Middle frontal gyrus (tissue), 1 donor: ENCODE data around the gene IGFL2.
"Not testable (repeated sequence)": the region's sequence is repeated elsewhere in the genome, so short reads cannot be mapped to it uniquely, and the experiment has no call there.

Experiments used
- DNase-seq: peaks from one replicate; pipeline ENCODE4 v3.0.0-alpha.2; 2015; ENCODE audit warnings: low spot score; ENCODE audit errors: extremely low spot score

The IGFL2 gene

GRCh38 chr19:46147791-46148288 lies at the start of gene IGFL2:
TSS of gene IGFL2 (plus strand) at chr19:46148238. CDS start at chr19:46148279, 41 bp downstream.
- no peak for DNase-seq

GRCh38 chr19:46100344-46100743 lies 47.7 kb upstream of the IGFL2 start:
- no peak for DNase-seq

GRCh38 chr19:46101293-46101692 lies 46.7 kb upstream of the IGFL2 start:
- DNase-seq: no peak

- not testable (repeated sequence) for DNase-seq
Measured at GRCh38 chr19:46102333-46102732, 45.7 kb upstream of the IGFL2 start.

- DNase-seq: no peak
Measured at GRCh38 chr19:46107371-46107770, 40.7 kb upstream of the IGFL2 start.

GRCh38 chr19:46109876-46110275 lies 38.2 kb upstream of the IGFL2 start:
- DNase-seq: no peak

DNA sequence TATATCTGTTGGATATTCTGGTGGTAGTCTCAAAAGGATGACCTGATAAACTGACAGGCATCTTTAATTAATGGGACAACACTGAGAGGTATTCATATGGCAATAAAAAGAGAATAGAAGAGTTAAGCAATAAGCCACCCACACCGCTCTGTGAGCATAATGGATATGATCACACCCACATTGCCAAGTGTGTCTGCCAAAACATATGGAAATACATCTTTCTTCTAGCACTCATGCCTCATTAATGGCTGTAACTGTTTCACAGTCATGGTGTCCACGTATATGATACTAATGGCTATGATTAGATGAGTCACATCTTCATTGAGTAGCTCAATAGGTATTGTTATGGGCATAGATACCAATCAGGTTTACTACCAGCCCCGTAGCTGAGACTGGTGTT lies 36.7 kb upstream of the IGFL2 start:
- DNase-seq: no peak

DNA sequence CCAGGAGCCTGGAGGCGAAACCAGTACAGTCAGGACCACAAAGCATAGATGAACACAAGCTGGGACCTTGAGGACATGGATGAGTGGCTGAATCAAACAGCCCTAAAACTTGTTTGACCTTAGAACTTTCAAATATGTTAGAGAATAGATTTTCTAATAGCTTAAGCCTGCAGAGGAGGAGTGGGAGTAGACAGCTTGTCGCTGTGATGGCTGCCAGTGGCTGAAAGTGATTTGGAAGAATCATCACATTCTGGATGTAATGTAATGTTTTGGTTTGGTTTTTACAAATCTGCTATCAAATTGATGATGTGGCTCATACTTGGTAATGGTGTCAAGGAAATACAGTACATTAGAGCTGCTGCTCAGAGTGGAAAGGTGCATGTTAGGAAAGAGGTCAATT lies 35.5 kb upstream of the IGFL2 start:
- DNase-seq: no peak

DNA sequence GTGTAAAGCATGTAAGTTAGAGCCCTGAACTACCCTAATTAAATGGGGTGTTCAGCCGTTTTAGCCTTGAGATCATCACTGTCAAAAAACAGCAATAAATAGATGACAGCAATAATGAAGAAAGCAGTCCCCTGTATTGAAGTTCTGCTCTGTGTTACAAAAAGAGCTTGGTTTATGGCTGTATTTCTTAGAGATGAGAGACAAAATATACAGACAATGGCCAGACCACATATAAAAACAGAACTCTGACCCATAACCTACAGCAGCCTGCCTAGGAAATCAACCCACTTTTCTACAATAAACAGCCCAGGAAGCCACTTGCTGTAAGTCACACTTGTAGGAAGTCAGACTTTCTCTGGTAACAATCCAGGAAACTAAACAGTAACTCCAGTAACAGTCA lies 34.3 kb upstream of the IGFL2 start:
- DNase-seq: no peak

DNA sequence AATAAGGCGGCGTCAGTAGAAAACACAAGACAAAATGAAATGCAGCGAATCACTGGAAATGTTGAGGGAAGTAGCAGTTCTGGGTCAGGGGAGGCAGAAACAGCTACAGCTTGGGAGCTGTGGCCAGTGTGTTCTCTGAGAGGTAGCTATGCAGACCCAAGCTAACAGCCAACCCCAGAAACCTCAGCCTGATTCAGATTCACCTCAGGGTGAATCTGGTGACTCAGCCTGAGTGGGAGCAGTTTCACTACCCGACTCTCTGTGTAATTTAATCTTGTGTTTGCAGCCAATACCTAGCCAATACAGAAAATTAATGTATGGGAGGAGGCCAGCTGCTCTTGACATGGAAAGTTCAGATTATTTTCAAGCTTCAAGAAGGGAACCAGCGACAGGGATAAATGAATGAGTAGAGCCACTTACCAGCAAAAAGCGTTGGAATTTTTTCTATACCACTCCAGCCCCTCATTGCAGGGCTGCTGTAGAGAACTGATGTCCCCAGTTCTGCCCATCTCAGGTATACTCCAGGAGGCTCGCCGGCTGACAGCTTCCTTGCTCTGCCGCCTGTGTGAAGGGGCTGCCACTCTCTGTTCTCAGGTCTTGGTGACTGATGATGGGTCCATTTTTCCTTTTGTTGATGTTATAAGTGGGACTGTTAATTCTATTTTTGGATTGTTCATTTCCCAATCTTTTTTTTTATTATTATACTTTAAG lies 32.5 kb upstream of the IGFL2 start:
- DNase-seq: no peak

- no peak for DNase-seq
Measured at GRCh38 chr19:46116121-46116520, 31.9 kb upstream of the IGFL2 start.

- no peak for DNase-seq
Measured at GRCh38 chr19:46118136-46118535, 29.9 kb upstream of the IGFL2 start.

DNA sequence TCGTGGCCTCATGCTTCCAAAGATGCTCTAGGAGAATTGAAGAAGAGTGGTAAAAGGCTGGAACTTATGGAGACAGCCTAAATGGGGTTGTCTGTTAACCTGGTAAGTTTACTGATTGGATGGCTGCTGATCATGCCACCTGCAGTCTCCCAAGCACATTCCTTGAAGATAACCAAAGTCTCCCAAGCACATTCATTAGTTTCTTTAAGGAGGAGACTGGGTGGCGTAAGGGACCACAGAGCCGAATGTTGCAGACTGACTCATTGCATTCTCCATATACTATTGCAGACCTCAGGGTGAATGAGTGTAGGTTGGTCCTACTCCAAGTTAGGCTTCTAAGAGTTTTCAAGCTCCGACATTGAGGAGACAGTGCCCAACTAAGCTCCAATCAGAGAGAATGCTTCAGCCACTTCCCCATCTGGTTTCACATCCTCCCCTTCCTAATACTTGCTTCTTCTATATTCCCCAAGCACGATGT lies 23.4 kb upstream of the IGFL2 start, which contains the start of gene IGFL3:
Gene IGFL3, minus strand, starts transcription at position 51 of the 478 bp plus-strand sequence. Its CDS starts 39 bp downstream, at position 12.
- no peak for DNase-seq

GRCh38 chr19:46125447-46125846 lies 22.6 kb upstream of the IGFL2 start:
- DNase-seq: no peak

DNA sequence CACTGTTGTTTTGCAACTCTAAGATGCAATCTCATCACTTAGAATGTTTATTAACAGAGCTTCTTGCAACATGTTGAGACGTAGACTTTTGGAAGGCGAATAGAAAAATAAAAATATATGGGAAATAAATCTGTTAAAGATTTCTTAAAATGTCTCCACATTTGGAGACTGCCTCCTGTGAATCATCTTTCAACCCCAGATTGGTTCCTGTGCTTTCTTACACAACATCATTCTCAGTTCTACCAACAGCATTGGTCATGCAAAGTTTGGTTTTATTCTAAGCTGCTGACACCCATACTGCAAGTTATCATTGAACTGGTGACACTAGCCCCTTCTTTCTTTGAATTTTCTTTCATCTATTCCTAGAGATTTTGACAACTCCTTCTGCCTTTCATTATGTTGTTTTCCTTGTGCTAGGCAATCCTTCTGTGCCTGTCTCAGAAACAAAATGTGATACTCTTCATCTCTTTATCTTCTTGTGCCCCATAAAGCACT lies 21.9 kb upstream of the IGFL2 start:
- no peak for DNase-seq

DNA sequence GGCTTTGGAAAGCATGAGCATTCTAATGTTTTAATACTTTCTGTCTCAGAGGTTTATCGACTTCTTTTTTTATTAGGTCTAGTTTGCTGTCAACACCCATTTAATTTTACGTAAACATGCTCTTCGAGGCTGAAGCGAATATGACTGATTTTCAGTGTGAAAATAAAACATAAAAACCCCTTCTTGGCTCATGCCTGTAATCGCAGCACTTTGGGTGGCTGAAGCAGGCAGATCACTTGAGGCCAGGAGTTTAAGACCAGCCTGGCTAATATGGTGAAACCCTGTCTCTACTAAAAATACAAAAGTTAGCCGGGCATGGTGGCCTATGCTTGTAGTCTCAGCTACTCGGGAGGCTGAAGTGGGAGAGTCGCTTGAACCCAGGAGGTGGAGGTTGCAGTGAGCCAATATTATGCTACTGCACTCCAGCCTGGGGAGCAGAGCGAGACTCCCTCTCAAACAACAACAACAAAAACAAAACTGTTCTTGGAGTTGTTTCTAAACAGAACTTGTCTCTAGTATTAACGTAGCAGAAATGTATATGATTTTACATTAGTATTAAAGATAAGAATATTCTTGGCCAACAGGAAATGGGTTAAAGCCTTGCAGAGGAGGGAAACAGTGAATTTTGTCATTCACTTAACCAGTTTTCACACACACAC lies 16.4 kb upstream of the IGFL2 start:
- DNase-seq: no peak

DNA sequence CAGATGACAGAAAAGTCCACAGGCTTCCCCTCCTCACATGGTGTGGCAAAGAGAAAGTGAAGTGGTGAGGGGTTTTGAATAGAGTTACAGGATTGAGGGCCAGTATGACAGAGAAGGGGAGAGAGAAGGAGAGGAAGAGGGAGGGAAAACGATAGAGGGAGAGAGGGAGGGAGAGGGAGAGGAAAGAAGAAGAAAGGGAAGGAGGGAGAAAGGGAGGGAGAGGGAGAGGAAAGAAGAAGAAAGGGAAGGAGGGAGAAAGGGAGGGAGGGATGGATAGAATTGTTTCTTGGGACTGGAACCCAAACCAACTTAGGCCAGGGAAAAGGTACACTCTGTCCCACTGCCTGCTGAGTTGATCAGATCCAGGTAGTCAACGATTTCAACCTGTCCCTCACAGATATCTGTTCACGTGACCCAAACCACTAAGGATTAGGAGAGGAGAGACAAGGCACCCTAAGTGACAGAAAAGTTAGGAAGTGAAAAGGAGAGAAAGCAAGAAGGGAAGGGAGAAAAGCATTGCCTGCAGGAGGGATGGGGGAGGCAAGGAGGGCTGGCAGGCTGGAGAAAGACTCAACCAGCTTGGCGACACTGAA lies 15.4 kb upstream of the IGFL2 start:
- no peak for DNase-seq

DNA sequence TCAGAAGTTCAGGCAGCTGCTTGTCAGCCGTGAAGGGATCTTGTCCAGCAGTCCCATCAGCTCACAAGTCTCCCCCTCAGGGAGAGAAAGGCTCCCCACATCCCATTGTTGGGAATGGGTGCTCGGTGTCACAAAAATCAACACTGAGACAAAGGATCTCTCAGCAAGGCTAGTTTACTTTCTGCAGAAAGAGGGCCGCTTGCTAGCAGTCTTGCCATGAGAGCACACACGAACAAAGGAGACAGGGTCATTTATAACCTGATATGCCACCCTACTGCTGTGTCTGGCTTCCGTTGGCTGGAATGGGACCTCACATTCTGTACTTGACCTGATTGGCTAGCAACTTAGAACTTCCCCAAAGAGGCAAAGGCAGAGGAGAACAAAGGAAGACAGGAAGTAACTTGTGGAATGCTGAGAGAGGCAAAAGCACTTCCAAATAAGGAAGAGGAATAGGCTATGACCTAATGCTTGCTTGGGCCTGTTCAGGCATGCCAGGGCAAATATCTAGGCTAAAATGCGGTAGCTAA lies 14.9 kb upstream of the IGFL2 start:
- no peak for DNase-seq

DNA sequence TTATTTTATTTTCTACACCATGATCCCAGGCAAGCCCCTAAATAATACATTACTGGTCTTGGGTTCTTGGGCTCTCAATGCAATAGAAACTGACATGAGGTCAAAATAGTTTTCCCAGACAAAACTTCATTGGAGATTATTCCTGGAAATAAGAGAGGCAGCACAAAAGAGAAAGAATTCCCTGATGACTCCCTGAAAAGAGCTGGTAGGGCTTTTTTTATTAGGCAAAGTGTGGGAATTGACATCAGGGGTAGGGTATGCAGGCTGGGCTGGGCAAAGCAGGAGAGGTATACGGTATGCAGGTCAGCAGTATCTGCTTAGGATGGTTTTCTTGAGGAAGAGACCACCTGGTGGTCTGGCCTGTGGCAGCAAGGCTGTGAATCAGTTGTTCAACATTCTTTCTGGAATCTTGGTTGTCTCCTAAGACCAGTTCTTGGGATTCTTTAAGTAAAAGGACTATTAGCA lies 14.2 kb upstream of the IGFL2 start:
- no peak for DNase-seq

GRCh38 chr19:46134527-46134926 lies 13.5 kb upstream of the IGFL2 start:
- DNase-seq: no peak

- DNase-seq: no peak
Measured at GRCh38 chr19:46137915-46138473, 10.0 kb upstream of the IGFL2 start.
